Measurements from ENCODE around the gene PLIN1.
A peak's percentile ranks its signal among the peaks of the same experiment; 100 is the strongest.
"Not testable (repeated sequence)": the region's sequence is repeated elsewhere in the genome, so short reads cannot be mapped to it uniquely, and the experiment has no call there.

PLIN1 gene

GRCh38 chr15:89679212-89679611, at the start of gene PLIN1:
PLIN1 (minus strand) TSS chr15:89679367; CDS start chr15:89677489, 1,878 bp downstream.
- DNase-seq (ENCODE audit: low read depth) = no peak

GRCh38 chr15:89728254-89728653, 49.1 kb upstream of the PLIN1 start:
- no peak for DNase-seq (ENCODE audit: low read depth)

GRCh38 chr15:89725064-89725463, 45.9 kb upstream of the PLIN1 start:
- DNase-seq (ENCODE audit: low read depth) = no peak

- DNase-seq (ENCODE audit: low read depth) = no peak
These were observed 45.5 kb upstream of the PLIN1 start for GRCh38 chr15:89724621-89725020.

- no peak for DNase-seq (ENCODE audit: low read depth)
These were observed 43.9 kb upstream of the PLIN1 start for GRCh38 chr15:89723031-89723430.

- no peak for DNase-seq (ENCODE audit: low read depth)
These were observed 35.6 kb upstream of the PLIN1 start for GRCh38 chr15:89714775-89715174.

GRCh38 chr15:89707577-89707976, 28.4 kb upstream of the PLIN1 start:
- no peak for DNase-seq (ENCODE audit: low read depth)

- DNase-seq (ENCODE audit: low read depth) = no peak
These were observed 25.2 kb upstream of the PLIN1 start for GRCh38 chr15:89704411-89704810.

- DNase-seq (ENCODE audit: low read depth) = no peak
These were observed 16.0 kb upstream of the PLIN1 start for GRCh38 chr15:89695198-89695597.

GRCh38 chr15:89693696-89694095, 14.5 kb upstream of the PLIN1 start:
- DNase-seq (ENCODE audit: low read depth) = no peak

- DNase-seq (ENCODE audit: low read depth) = no peak
These were observed 13.9 kb upstream of the PLIN1 start for GRCh38 chr15:89693091-89693490.

- peak; percentile 71 for DNase-seq (ENCODE audit: low read depth)
These were observed 11.4 kb upstream of the PLIN1 start, which contains the start of the genes PEX11A and WDR93 for GRCh38 chr15:89690276-89691218. PEX11A (minus strand) TSS chr15:89690754; CDS start chr15:89690632, 122 bp downstream. WDR93 (plus strand) TSS chr15:89690811; CDS start chr15:89701747, 10,936 bp downstream.

GRCh38 chr15:89689930-89690275, 10.7 kb upstream of the PLIN1 start:
- not testable (repeated sequence) for DNase-seq (ENCODE audit: low read depth)

- DNase-seq (ENCODE audit: low read depth) = no peak
These were observed 7.4 kb upstream of the PLIN1 start for GRCh38 chr15:89686522-89686921.

- DNase-seq (ENCODE audit: low read depth) = no peak
These were observed 6.8 kb upstream of the PLIN1 start for GRCh38 chr15:89685995-89686394.

GRCh38 chr15:89681146-89681545, 2.0 kb upstream of the PLIN1 start:
- no peak for DNase-seq (ENCODE audit: low read depth)

GRCh38 chr15:89680282-89680873, 1.2 kb upstream of the PLIN1 start:
- DNase-seq (ENCODE audit: low read depth) = no peak

- DNase-seq (ENCODE audit: low read depth) = no peak
These were observed 1.8 kb downstream of the PLIN1 start for GRCh38 chr15:89677381-89677780.

- no peak for DNase-seq (ENCODE audit: low read depth)
These were observed 3.6 kb downstream of the PLIN1 start for GRCh38 chr15:89675606-89676005.

GRCh38 chr15:89674526-89674925, 4.6 kb downstream of the PLIN1 start:
- DNase-seq (ENCODE audit: low read depth) = no peak

- DNase-seq (ENCODE audit: low read depth) = no peak
These were observed 6.0 kb downstream of the PLIN1 start for GRCh38 chr15:89673165-89673512.

- DNase-seq (ENCODE audit: low read depth) = no peak
These were observed 6.7 kb downstream of the PLIN1 start for GRCh38 chr15:89672221-89673164.

Measured in activated T-cell treated with anti-CD3 and anti-CD28 coated beads for 24 hours (primary cell).